ENCODE results near the gene SMAD4. TPM values are rescaled to one million over a fixed set of nuclear protein-coding genes. Genes with fewer than 3 reads are reported as not detected.

The SMAD4 gene
- total RNA-seq, 2 donors from 2014 or later: 132 to 133 TPM

DNA sequence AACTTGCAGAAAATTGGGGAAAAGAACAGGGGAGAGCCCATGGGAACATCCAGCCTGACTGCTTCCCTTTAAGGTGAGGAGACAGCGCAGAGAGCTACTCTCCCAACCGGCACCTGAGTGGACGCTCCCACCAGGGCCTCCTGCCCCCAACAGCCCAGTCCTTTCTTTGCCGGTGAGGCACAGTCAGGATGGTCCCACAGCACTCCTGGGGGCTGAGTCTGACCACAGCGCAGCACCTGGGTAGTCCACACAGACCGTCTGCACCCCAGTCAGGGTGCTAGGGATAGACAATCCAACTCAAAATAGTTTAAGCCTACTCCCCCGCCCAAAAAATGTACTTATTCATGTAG lies 93.0 kb downstream of the SMAD4 start:
- H3K27ac ChIP-seq (ENCODE audit: low read depth, low read length): no peak overlapping the region
- no peaks in the 10 kb centered on the region for H3K9me3 ChIP-seq (ENCODE audit: control insufficient read depth, low read length)
- no peaks in the 10 kb centered on the region for H3K36me3 ChIP-seq (ENCODE audit: control insufficient read depth, insufficient read depth, low read length)
- no peak for DNase-seq
- H3K4me1 ChIP-seq (ENCODE audit: control insufficient read depth, insufficient read depth, low read length): no peaks in the 10 kb centered on the region
- H3K27ac Mint-ChIP-seq: no peak overlapping the region
- no peak overlapping the region for H3K9ac ChIP-seq (ENCODE audit: extremely low read depth, low read length, poor library complexity, severe bottlenecking)
- no peaks in the 10 kb centered on the region for H3K27me3 Mint-ChIP-seq (ENCODE audit: insufficient read depth)
- H3K4me3 ChIP-seq (ENCODE audit: low read length): no peak overlapping the region
- no peaks in the 10 kb centered on the region for H3K27me3 ChIP-seq (ENCODE audit: control insufficient read depth, insufficient read depth, low read length, poor library complexity, severe bottlenecking)
- no peaks in the 10 kb centered on the region for H3K4me1 Mint-ChIP-seq
- H3K9me3 Mint-ChIP-seq: peaks cover 30% of the 10 kb centered on the region
- H3K36me3 Mint-ChIP-seq (ENCODE audit: low read depth): no peaks in the 10 kb centered on the region
- 89 to 94% methylated on average over 4 to 7 of the region's 7 CpGs for WGBS, 2 experiments (ENCODE audit: insufficient coverage in 1 of 2, insufficient read length in 1 of 2)
- TF ChIP-seq, protein P1, sequence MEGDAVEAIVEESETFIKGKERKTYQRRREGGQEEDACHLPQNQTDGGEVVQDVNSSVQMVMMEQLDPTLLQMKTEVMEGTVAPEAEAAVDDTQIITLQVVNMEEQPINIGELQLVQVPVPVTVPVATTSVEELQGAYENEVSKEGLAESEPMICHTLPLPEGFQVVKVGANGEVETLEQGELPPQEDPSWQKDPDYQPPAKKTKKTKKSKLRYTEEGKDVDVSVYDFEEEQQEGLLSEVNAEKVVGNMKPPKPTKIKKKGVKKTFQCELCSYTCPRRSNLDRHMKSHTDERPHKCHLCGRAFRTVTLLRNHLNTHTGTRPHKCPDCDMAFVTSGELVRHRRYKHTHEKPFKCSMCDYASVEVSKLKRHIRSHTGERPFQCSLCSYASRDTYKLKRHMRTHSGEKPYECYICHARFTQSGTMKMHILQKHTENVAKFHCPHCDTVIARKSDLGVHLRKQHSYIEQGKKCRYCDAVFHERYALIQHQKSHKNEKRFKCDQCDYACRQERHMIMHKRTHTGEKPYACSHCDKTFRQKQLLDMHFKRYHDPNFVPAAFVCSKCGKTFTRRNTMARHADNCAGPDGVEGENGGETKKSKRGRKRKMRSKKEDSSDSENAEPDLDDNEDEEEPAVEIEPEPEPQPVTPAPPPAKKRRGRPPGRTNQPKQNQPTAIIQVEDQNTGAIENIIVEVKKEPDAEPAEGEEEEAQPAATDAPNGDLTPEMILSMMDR (conservative IDR thresholded peaks at IDR 0.05): no peak
- no peak overlapping the region for H3K4me3 Mint-ChIP-seq

DNA sequence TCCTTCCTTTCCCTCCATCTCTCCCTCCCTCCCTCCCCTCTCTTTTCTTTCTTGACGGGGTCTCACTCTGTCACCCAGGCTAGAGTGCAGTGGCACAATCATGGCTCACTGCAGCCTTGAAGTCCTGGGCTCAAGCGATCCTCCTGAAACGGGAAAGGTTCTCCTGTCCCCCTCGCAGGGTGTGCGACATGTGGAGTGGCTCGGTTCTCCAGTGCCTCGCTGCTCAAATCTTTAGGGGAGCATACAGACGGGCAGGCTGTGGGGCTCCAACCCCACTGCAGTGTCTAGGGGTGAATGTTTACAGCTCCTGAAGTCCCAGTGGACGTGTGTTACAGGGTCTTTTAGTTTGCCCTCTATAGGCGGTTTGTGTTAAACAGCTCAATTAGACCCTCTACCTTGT lies 93.5 kb downstream of the SMAD4 start:
- no peaks in the 10 kb centered on the region for H3K27me3 ChIP-seq (ENCODE audit: control insufficient read depth, insufficient read depth, low read length, poor library complexity, severe bottlenecking)
- no peak overlapping the region for H3K4me3 ChIP-seq (ENCODE audit: low read length)
- no peaks in the 10 kb centered on the region for H3K9me3 ChIP-seq (ENCODE audit: control insufficient read depth, low read length)
- no peak overlapping the region for H3K27ac ChIP-seq (ENCODE audit: low read depth, low read length)
- no peaks in the 10 kb centered on the region for H3K27me3 Mint-ChIP-seq (ENCODE audit: insufficient read depth)
- no peak for DNase-seq
- H3K36me3 ChIP-seq (ENCODE audit: control insufficient read depth, insufficient read depth, low read length): no peaks in the 10 kb centered on the region
- 91 to 93% methylated on average over 7 to 10 of the region's 10 CpGs for WGBS, 2 experiments (ENCODE audit: insufficient coverage in 1 of 2, insufficient read length in 1 of 2)
- H3K4me3 Mint-ChIP-seq: no peak overlapping the region
- H3K9me3 Mint-ChIP-seq: peaks cover 26% of the 10 kb centered on the region
- no peaks in the 10 kb centered on the region for H3K4me1 ChIP-seq (ENCODE audit: control insufficient read depth, insufficient read depth, low read length)
- no peaks in the 10 kb centered on the region for H3K4me1 Mint-ChIP-seq
- H3K27ac Mint-ChIP-seq: no peak overlapping the region
- no peaks in the 10 kb centered on the region for H3K36me3 Mint-ChIP-seq (ENCODE audit: low read depth)
- no peak overlapping the region for H3K9ac ChIP-seq (ENCODE audit: extremely low read depth, low read length, poor library complexity, severe bottlenecking)
- TF ChIP-seq, protein P1 (conservative IDR thresholded peaks at IDR 0.05): no peak

DNA sequence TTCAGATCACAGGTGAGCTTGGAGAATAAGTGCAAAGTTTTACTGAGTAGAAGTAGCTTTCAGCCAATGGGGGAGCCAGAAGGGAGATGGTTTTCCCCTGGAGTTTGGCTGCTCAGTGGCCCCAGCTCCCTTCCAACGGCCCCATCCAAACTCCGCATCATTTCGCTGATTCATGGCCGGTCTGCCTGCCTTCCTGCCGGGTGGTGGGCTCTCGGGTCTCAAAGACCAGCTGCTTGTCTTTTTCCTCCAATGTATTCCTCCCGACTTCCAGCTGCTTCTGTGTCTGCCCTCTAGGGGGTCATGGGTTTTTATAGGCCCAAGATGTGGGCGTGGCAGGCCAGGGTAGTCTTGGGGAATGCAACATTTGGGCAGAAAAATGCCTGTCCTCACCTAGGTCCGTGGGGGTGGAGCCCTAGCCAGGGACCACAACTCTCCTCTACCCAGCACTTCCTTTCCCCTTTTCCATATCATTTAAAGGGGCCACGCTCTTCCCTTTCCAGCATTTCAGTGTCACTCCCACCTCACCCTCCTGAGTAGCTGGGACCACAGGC lies 94.0 kb downstream of the SMAD4 start:
- no peaks in the 10 kb centered on the region for H3K36me3 ChIP-seq (ENCODE audit: control insufficient read depth, insufficient read depth, low read length)
- H3K27ac ChIP-seq (ENCODE audit: low read depth, low read length): no peak overlapping the region
- TF ChIP-seq, protein P1 (conservative IDR thresholded peaks at IDR 0.05): no peak
- Mint-ChIP-seq H3K36me3 (ENCODE audit: low read depth) (no peaks in the 10 kb centered on the region), H3K4me3 (no peak overlapping the region), H3K9me3 (peaks cover 21% of the 10 kb centered on the region), H3K27me3 (ENCODE audit: insufficient read depth) (no peaks in the 10 kb centered on the region), H3K4me1 (no peaks in the 10 kb centered on the region), H3K27ac (no peak overlapping the region)
- no peak overlapping the region for H3K4me3 ChIP-seq (ENCODE audit: low read length)
- H3K27me3 ChIP-seq (ENCODE audit: control insufficient read depth, insufficient read depth, low read length, poor library complexity, severe bottlenecking): no peaks in the 10 kb centered on the region
- 84 to 85% methylated on average over 5 to 10 of the region's 10 CpGs for WGBS, 2 experiments (ENCODE audit: insufficient coverage in 1 of 2, insufficient read length in 1 of 2)
- DNase-seq: no peak
- no peaks in the 10 kb centered on the region for H3K4me1 ChIP-seq (ENCODE audit: control insufficient read depth, insufficient read depth, low read length)
- no peak overlapping the region for H3K9ac ChIP-seq (ENCODE audit: extremely low read depth, low read length, poor library complexity, severe bottlenecking)
- H3K9me3 ChIP-seq (ENCODE audit: control insufficient read depth, low read length): no peaks in the 10 kb centered on the region
